SK-N-SH (cell line): ENCODE measurements around the gene PCBP4. TPM values are rescaled to one million over a fixed set of nuclear protein-coding genes. Genes with fewer than 3 reads are reported as not detected.

Experiments
- CTCF ChIA-PET: fragments of 300-600, 350-600 bp; formaldehyde crosslinking; extraction: SDS; loops from one replicate; lab custom pipeline; 2021; lab: Yijun Ruan, JAX
- POLR2A ChIA-PET: fragments of 350-600 bp; sonication (Branson Sonifier 250); formaldehyde crosslinking; extraction: SDS; loops from one replicate; lab custom pipeline; 2020; ENCODE audit warnings: antibody characterized with exemption, inconsistent platforms; lab: Yijun Ruan, JAX
- DNase-seq: peaks from one replicate; pipeline ENCODE4 v3.0.0; 2012
- H2AFZ ChIP-seq: fragments of 200-600 bp; sonication (generic); 2 replicates; pipeline ENCODE4 v1.8.1; 2016; ENCODE audit warnings: antibody characterized with exemption, mild to moderate bottlenecking, low read depth
- H3F3A ChIP-seq: fragments of 200-600 bp; sonication (generic); replicated peaks from 2 replicates; pipeline ENCODE3; 2016; ENCODE audit warnings: antibody characterized with exemption, mild to moderate bottlenecking; ENCODE audit not compliant: insufficient read depth
- H3K27ac ChIP-seq, 2 experiments: fragments of 200-500 bp in 1 of 2; fragments of 200-600 bp in 1 of 2; sonication (Bioruptor generic) in 1 of 2; sonication (generic), shearing (Covaris generic) in 1 of 2; 2 replicates each; pipeline versions ENCODE4 v1.5.1 to v1.6.1; 2014 to 2016; ENCODE audit warnings: low read depth in 2 of 2, inconsistent platforms in 1 of 2, low read length in 1 of 2, mild to moderate bottlenecking in 1 of 2, mixed read lengths in 1 of 2
- H3K27me3 ChIP-seq: fragments of 200-600 bp; sonication (generic), shearing (Covaris generic); 2 replicates; pipeline ENCODE4 v1.6.1; 2016; ENCODE audit warnings: mixed run types; ENCODE audit not compliant: insufficient read depth
- H3K36me3 ChIP-seq, 2 experiments: fragments of 200-500 bp in 1 of 2; fragments of 200-600 bp in 1 of 2; sonication (Bioruptor generic) in 1 of 2; sonication (generic) in 1 of 2; replicated peaks in 1 of 2; 2 replicates each; pipeline versions ENCODE3 to v1.5.1; 2014 to 2016; ENCODE audit warnings: low read length in 1 of 2, mild to moderate bottlenecking in 1 of 2; ENCODE audit not compliant: insufficient read depth in 2 of 2, control insufficient read depth in 1 of 2
- H3K4me1 ChIP-seq, 2 experiments: fragments of 200-500 bp in 1 of 2; fragments of 200-600 bp in 1 of 2; sonication (Bioruptor generic) in 1 of 2; sonication (generic), shearing (Covaris generic) in 1 of 2; 2 replicates each; pipeline versions ENCODE4 v1.5.1 to v1.6.1; 2014 to 2016; ENCODE audit warnings: low read depth in 1 of 2, low read length in 1 of 2, mixed run types in 1 of 2; ENCODE audit not compliant: insufficient read depth in 2 of 2, control insufficient read depth in 1 of 2
- H3K4me2 ChIP-seq: fragments of 200-600 bp; sonication (generic), shearing (Covaris generic); 2 replicates; pipeline ENCODE4 v1.6.1; 2017; ENCODE audit warnings: mixed run types
- H3K4me3 ChIP-seq, 2 experiments: fragments of 200-500 bp in 1 of 2; fragments of 200-600 bp in 1 of 2; sonication (Bioruptor generic) in 1 of 2; sonication (generic), shearing (Covaris generic) in 1 of 2; 2 replicates each; pipeline versions ENCODE4 v1.5.1 to v1.8.1; 2014 to 2016; ENCODE audit warnings: low read depth in 2 of 2, inconsistent platforms in 1 of 2, low read length in 1 of 2, mild to moderate bottlenecking in 1 of 2, mixed read lengths in 1 of 2, moderate library complexity in 1 of 2
- H3K79me2 ChIP-seq: fragments of 200-600 bp; sonication (generic); 2 replicates; pipeline ENCODE4 v1.8.1; 2017; ENCODE audit warnings: mild to moderate bottlenecking; ENCODE audit not compliant: insufficient read depth
- H3K9ac ChIP-seq: fragments of 200-600 bp; sonication (generic); 2 replicates; pipeline ENCODE4 v1.6.1; 2017; ENCODE audit warnings: mixed run types
- H3K9me2 ChIP-seq: fragments of 200-600 bp; sonication (generic); 2 replicates; pipeline ENCODE4 v1.6.1; 2017; ENCODE audit warnings: mixed run types
- H3K9me3 ChIP-seq: fragments of 200-600 bp; sonication (generic); 2 replicates; pipeline ENCODE4 v1.6.1; 2017; ENCODE audit warnings: mixed run types, mild to moderate bottlenecking, moderate library complexity
- H4K20me1 ChIP-seq: fragments of 200-600 bp; sonication (generic); 2 replicates; pipeline ENCODE4 v1.6.1; 2017; ENCODE audit warnings: mild to moderate bottlenecking, mixed run types; ENCODE audit not compliant: insufficient read depth
- CTCF ChIP-seq: fragments of 200-600 bp; sonication (generic); IDR thresholded peaks from 2 replicates; pipeline ENCODE4 v1.6.1; 2017; ENCODE audit warnings: antibody characterized with exemption, mild to moderate bottlenecking, moderate library complexity
- FOSL2 ChIP-seq: IDR thresholded peaks from 2 replicates; pipeline ENCODE4 v1.4.0; 2012; ENCODE audit warnings: low read depth, mild to moderate bottlenecking, moderate library complexity, borderline replicate concordance
- GABPA ChIP-seq: IDR thresholded peaks from 2 replicates; pipeline ENCODE4 v1.4.0; 2012; ENCODE audit warnings: low read depth, mild to moderate bottlenecking
- JUND ChIP-seq: IDR thresholded peaks from 2 replicates; pipeline ENCODE4 v1.4.0; 2012
- MAX ChIP-seq: IDR thresholded peaks from 2 replicates; pipeline ENCODE4 v1.4.0; 2012; ENCODE audit warnings: low read depth
- MEF2A ChIP-seq: IDR thresholded peaks from 2 replicates; pipeline ENCODE4 v1.4.0; 2012; ENCODE audit warnings: low read depth, borderline replicate concordance
- MXI1 ChIP-seq: IDR thresholded peaks from 2 replicates; pipeline ENCODE4 v1.6.1; 2012; ENCODE audit warnings: mild to moderate bottlenecking, low read depth, low read length, improper control_type of control experiment
- NFIC ChIP-seq: IDR thresholded peaks from 2 replicates; pipeline ENCODE4 v1.4.0; 2012; ENCODE audit warnings: borderline replicate concordance
- NRF1 ChIP-seq: IDR thresholded peaks from 2 replicates; pipeline ENCODE4 v1.6.1; 2012; ENCODE audit warnings: low read depth, mild to moderate bottlenecking, low read length
- PBX3 ChIP-seq: IDR thresholded peaks from 2 replicates; pipeline ENCODE4; 2012
- POLR2AphosphoS5 ChIP-seq: IDR thresholded peaks from 2 replicates; pipeline ENCODE4 v1.6.1; 2012; ENCODE audit warnings: low read depth, low read length
- RAD21 ChIP-seq: IDR thresholded peaks from 2 replicates; pipeline ENCODE4 v1.6.1; 2012; ENCODE audit warnings: mild to moderate bottlenecking, low read length
- REST ChIP-seq: IDR thresholded peaks from 2 replicates; pipeline ENCODE4 v1.6.1; 2012; ENCODE audit warnings: mild to moderate bottlenecking, low read depth, low read length, moderate library complexity
- RFX5 ChIP-seq: IDR thresholded peaks from 2 replicates; pipeline ENCODE4 v1.6.1; 2012; ENCODE audit warnings: mild to moderate bottlenecking, improper control_type of control experiment, low read length
- SIN3A ChIP-seq: IDR thresholded peaks from 2 replicates; pipeline ENCODE4 v1.6.1; 2012; ENCODE audit warnings: low read depth, mild to moderate bottlenecking, low read length, moderate library complexity, borderline replicate concordance
- SMC3 ChIP-seq: IDR thresholded peaks from 2 replicates; pipeline ENCODE4 v1.6.1; 2012; ENCODE audit warnings: low read depth, low read length, improper control_type of control experiment
- TAF1 ChIP-seq: IDR thresholded peaks from 2 replicates; pipeline ENCODE4 v1.6.1; 2012; ENCODE audit warnings: low read depth, mild to moderate bottlenecking, low read length, moderate library complexity, borderline replicate concordance
- USF1 ChIP-seq: IDR thresholded peaks from 2 replicates; pipeline ENCODE4 v1.4.0; 2012; ENCODE audit warnings: low read depth, borderline replicate concordance
- USF2 ChIP-seq: fragments of 150-350 bp; IDR thresholded peaks from 2 replicates; pipeline ENCODE4 v1.6.1; 2017; ENCODE audit warnings: antibody characterized with exemption, low read length, low read depth, borderline replicate concordance
- WGBS: methylation state at CpG from one replicate; pipeline ENCODE4 v1.1.6; 2017; ENCODE audit warnings: low lambda C conversion rate; 5-methylcytosine and 5-hydroxymethylcytosine counted together
- polyA plus RNA-seq, 3 experiments: library from polyadenylated mRNA; depleted of rRNA; stranded (reverse); fragments of >200 nt; gene quantifications; 2 replicates each; pipeline ENCODE4 v1.2.3, GENCODE V29; 2012

PCBP4 gene
- polyA plus RNA-seq, 1 of the 3 experiments (the other 2 are of a cell fraction) = 97.4 TPM

GRCh38 chr3:51982838-51983577, 15.8 kb upstream of the PCBP4 start, which contains the start of gene ACY1:
ACY1 (plus strand) TSS chr3:51983535; CDS start chr3:51984065, 530 bp downstream.
- ChIA-PET POLR2A (interaction anchor here (0.8 to 4.3 kb wide), 10 partner anchors 8 to 46 kb away, joined by 3 to 42 read pairs (median 4); partner anchors contain the start of genes ABHD14A, ABHD14B, PARP3 and RPL29), CTCF (interaction anchor here (0.6 to 4.8 kb wide), 24 partner anchors 9 to 489 kb away, joined by 3 to 45 read pairs (median 4); partner anchors contain the start of genes ABHD14A, ABHD14B, GPR62 and PARP3)
- WGBS = 0% methylated on average over 26 of the region's 68 CpGs
- peak within 1 kb of the TSS; percentile 94; the same call in 1 of the 2 replicates for H2AFZ ChIP-seq
- peaks cover 0 to 5% of the 10 kb centered on the region in 2 experiments for H3K36me3 ChIP-seq
- peaks cover 5 to 19% of the 10 kb centered on the region in 2 experiments; a peak in 3 of 4 replicates for H3K4me1 ChIP-seq
- no peaks in the 10 kb centered on the region for H3K9me2 ChIP-seq
- H3K27ac ChIP-seq = peak within 1 kb of the TSS; percentile 89 to 93
- no peaks in the 10 kb centered on the region for H4K20me1 ChIP-seq
- H3K79me2 ChIP-seq = peaks cover 40% of the 10 kb centered on the region
- peak within 1 kb of the TSS; percentile 68 to 90 for H3K4me3 ChIP-seq
- H3K27me3 ChIP-seq = no peaks in the 10 kb centered on the region
- peak within 1 kb of the TSS; percentile 97 for H3K4me2 ChIP-seq
- peaks cover 15% of the 10 kb centered on the region for H3F3A ChIP-seq
- peak; percentile 97 for DNase-seq
- TF ChIP-seq NRF1 = no peak; the same call in 1 of the 2 replicates
- TF ChIP-seq CTCF = peak; percentile 4; the same call in 1 of the 2 replicates
- TF ChIP-seq POLR2AphosphoS5 = peak; percentile 32; the same call in 1 of the 2 replicates
- peak; percentile 48 for TF ChIP-seq USF2
- no peak for TF ChIP-seq MEF2A
- TF ChIP-seq JUND = no peak
- no peak for TF ChIP-seq RFX5
- no peak; the same call in none of the 2 replicates for TF ChIP-seq PBX3
- TF ChIP-seq SMC3 = 0 out of 2 replicates have a peak, but pooled peaks have one; percentile 0
- peak; percentile 89 for TF ChIP-seq USF1
- no peak for TF ChIP-seq FOSL2
- TF ChIP-seq NFIC = no peak
- no peak for TF ChIP-seq RAD21
- TF ChIP-seq SIN3A = 0 out of 2 replicates have a peak, but pooled peaks have one; percentile 53
- TF ChIP-seq MXI1 = peak; percentile 95
- peak; percentile 49; the same call in 1 of the 2 replicates for TF ChIP-seq TAF1
- peak; percentile 7; the same call in 1 of the 2 replicates for TF ChIP-seq REST
- peak; percentile 98 for TF ChIP-seq MAX
- peak; percentile 57 for TF ChIP-seq GABPA
- peak within 1 kb of the TSS; percentile 89 for H3K9ac ChIP-seq
- H3K9me3 ChIP-seq = no peaks in the 10 kb centered on the region
